Activated CD4-positive, CD25-positive, alpha-beta regulatory T cell treated with anti-CD3 and anti-CD28 coated beads, Interleukin-2, amount 50 U/mL, for 16 hours (primary cell): ENCODE data around the gene ACACA.

Experiments used
- DNase-seq: peaks from one replicate; pipeline ENCODE4 v3.0.0-alpha.2; 2020; ENCODE audit warnings: low read depth, low spot score

ACACA gene

GRCh38 chr17:37069087-37069486 lies 337.5 kb downstream of the ACACA start:
- no peak for DNase-seq

GRCh38 chr17:37068266-37068665 lies 338.4 kb downstream of the ACACA start:
- DNase-seq: no peak

GRCh38 chr17:37067555-37068111 lies 339.0 kb downstream of the ACACA start:
- DNase-seq: no peak

GRCh38 chr17:37066322-37067255 lies 340.0 kb downstream of the ACACA start:
- DNase-seq: no peak

- DNase-seq: no peak
These were observed 340.9 kb downstream of the ACACA start for GRCh38 chr17:37065486-37066321.

- no peak for DNase-seq
These were observed 341.7 kb downstream of the ACACA start for GRCh38 chr17:37064956-37065355.

- DNase-seq: no peak
These were observed 342.4 kb downstream of the ACACA start for GRCh38 chr17:37064206-37064605.

- no peak for DNase-seq
These were observed 344.6 kb downstream of the ACACA start for GRCh38 chr17:37062021-37062420.

- no peak for DNase-seq
These were observed 345.7 kb downstream of the ACACA start for GRCh38 chr17:37060928-37061327.

GRCh38 chr17:37060094-37060493 lies 346.5 kb downstream of the ACACA start:
- DNase-seq: no peak

- DNase-seq: no peak
These were observed 347.1 kb downstream of the ACACA start for GRCh38 chr17:37059493-37059892.

- no peak for DNase-seq
These were observed 350.0 kb downstream of the ACACA start for GRCh38 chr17:37056622-37057021.

GRCh38 chr17:37054894-37055293 lies 351.7 kb downstream of the ACACA start:
- DNase-seq: no peak

GRCh38 chr17:37052450-37052849 lies 354.2 kb downstream of the ACACA start:
- no peak for DNase-seq

GRCh38 chr17:37051833-37052232 lies 354.8 kb downstream of the ACACA start:
- DNase-seq: no peak

GRCh38 chr17:37051381-37051780 lies 355.3 kb downstream of the ACACA start:
- DNase-seq: no peak

GRCh38 chr17:37050920-37051319 lies 355.7 kb downstream of the ACACA start:
- DNase-seq: no peak

- DNase-seq: no peak
These were observed 357.8 kb downstream of the ACACA start for GRCh38 chr17:37048811-37049210.

GRCh38 chr17:37047631-37048104 lies 359.0 kb downstream of the ACACA start:
- DNase-seq: peak; percentile 68

GRCh38 chr17:37045351-37045922 lies 361.2 kb downstream of the ACACA start:
- no peak for DNase-seq

GRCh38 chr17:37043201-37043600 lies 363.4 kb downstream of the ACACA start:
- DNase-seq: no peak

GRCh38 chr17:37041932-37042331 lies 364.7 kb downstream of the ACACA start:
- DNase-seq: no peak
